B cell (primary cell): ENCODE data around the gene BLACAT1.

Experiments
- EZH2 ChIP-seq: IDR thresholded peaks from 2 replicates; pipeline ENCODE4 v1.6.1; 2012; ENCODE audit warnings: borderline replicate concordance, low read depth, mild to moderate bottlenecking, moderate library complexity, low read length; ENCODE audit not compliant: insufficient read depth, poor library complexity, severe bottlenecking
- TF ChIP-seq, protein P1 (sequence below): fragments of 200-600 bp; IDR thresholded peaks from one replicate; pipeline ENCODE4 v1.8.0; 2022; ENCODE audit warnings: antibody characterized with exemption, mild to moderate bottlenecking

DNA sequence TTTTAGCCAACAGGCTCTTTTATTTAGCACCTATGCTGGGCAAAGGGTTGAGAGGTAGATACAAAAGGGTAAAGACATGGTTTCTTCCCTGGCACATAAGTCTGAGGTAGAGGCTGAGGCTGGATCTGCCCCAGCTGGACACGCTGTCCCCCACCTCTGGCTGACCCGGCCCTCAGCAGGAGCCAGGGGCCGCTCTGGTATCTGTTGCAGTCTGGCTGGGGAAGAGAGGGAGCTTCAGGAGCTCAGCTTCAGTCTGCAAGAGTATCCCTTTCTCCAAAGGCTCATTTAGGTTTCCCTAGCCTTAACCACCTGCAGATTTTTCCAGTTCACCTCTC, 14.2 kb downstream of the BLACAT1 start:
- TF ChIP-seq, protein P1, sequence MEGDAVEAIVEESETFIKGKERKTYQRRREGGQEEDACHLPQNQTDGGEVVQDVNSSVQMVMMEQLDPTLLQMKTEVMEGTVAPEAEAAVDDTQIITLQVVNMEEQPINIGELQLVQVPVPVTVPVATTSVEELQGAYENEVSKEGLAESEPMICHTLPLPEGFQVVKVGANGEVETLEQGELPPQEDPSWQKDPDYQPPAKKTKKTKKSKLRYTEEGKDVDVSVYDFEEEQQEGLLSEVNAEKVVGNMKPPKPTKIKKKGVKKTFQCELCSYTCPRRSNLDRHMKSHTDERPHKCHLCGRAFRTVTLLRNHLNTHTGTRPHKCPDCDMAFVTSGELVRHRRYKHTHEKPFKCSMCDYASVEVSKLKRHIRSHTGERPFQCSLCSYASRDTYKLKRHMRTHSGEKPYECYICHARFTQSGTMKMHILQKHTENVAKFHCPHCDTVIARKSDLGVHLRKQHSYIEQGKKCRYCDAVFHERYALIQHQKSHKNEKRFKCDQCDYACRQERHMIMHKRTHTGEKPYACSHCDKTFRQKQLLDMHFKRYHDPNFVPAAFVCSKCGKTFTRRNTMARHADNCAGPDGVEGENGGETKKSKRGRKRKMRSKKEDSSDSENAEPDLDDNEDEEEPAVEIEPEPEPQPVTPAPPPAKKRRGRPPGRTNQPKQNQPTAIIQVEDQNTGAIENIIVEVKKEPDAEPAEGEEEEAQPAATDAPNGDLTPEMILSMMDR: no peak
- no peak for TF ChIP-seq EZH2
